ENCODE measurements around the gene ZFHX3. TPM values are rescaled to one million over a fixed set of nuclear protein-coding genes. Genes with fewer than 3 reads are reported as not detected.

Gene ZFHX3
- total and polyA plus RNA-seq, 2 donors (not counting 1 experiment from before 2014, with no cell fraction given): 0.54 to 6.6 TPM

DNA sequence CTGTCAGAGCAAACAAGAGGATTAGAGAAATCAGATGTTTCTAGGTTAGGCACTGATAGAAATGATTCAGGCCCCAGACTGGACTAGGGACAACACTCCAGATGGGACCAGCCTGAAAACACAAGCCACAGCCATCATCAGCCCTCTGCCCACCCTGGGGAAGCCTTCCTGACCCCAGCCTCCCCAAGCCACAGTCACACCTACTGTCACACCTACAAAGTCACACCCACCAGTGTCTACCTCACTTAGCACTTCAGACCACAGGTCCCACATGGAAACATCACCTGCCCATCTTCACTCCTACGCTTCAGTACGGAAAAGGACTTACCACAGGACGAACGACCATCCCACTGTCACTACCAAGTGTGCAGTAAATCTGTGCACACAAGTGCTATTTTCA lies 197.9 kb downstream of the ZFHX3 start:
- ATAC-seq (ENCODE audit: low read depth): no peak
- peaks cover 0 to 3% (median 0%) of the 10 kb centered on the region in 3 donors for H3K9me3 ChIP-seq (ENCODE audit: control extremely low read depth in 1 of 3, control insufficient read depth in 2 of 3, insufficient read depth in 1 of 3, low read length in 2 of 3)
- H4K20me1 ChIP-seq (ENCODE audit: control insufficient read depth, insufficient read depth, low read length, poor library complexity, severe bottlenecking): peaks cover under 1% of the 10 kb centered on the region
- H3K27ac Mint-ChIP-seq: no peak overlapping the region
- H3K79me2 ChIP-seq (ENCODE audit: control insufficient read depth, insufficient read depth, low read length): no peaks in the 10 kb centered on the region
- peaks cover 0 to 17% (median 0%) of the 10 kb centered on the region in 4 experiments for H3K27me3 ChIP-seq (replicated peaks in 1 of 4; ENCODE audit: control extremely low read depth in 1 of 4, control insufficient read depth in 3 of 4, insufficient read depth in 4 of 4, low read length in 3 of 4)
- WGBS (ENCODE audit: insufficient coverage): 40% methylated on average over 1 of the region's 4 CpGs
- TF ChIP-seq EZH2 (IDR thresholded peaks at IDR 0.05; ENCODE audit: borderline replicate concordance, insufficient read depth, low read depth, low read length, poor library complexity, severe bottlenecking) (no peak), CTCF (IDR thresholded peaks at IDR 0.05) (no peak)
- ChIA-PET CTCF (interaction anchor here (1.3 to 1.4 kb wide), 2 partner anchors 15 to 17 kb away, joined by 5 to 8 read pairs; no protein-coding TSS in a partner anchor), POLR2A (no interaction called here)
- no peak overlapping the region for H2AFZ ChIP-seq (ENCODE audit: insufficient read depth, low read depth, low read length, poor library complexity, severe bottlenecking)
- no peak overlapping the region for H3K27ac ChIP-seq (ENCODE audit: low read length in 2 of 2)
- peaks cover 20 to 21% of the 10 kb centered on the region in 2 donors for H3K4me1 ChIP-seq (ENCODE audit: control insufficient read depth in 2 of 2, insufficient read depth in 2 of 2, low read length in 2 of 2)
- no peak overlapping the region for H3K9ac ChIP-seq (ENCODE audit: low read length)
- peaks cover 28% of the 10 kb centered on the region for H3K4me1 Mint-ChIP-seq
- no peak overlapping the region for H3K4me3 Mint-ChIP-seq
- DNase-seq: no peak
- no peak overlapping the region for H3K4me3 ChIP-seq (ENCODE audit: control extremely low read depth in 1 of 5, extremely low read depth in 1 of 5, insufficient read depth in 1 of 5, low read depth in 2 of 5, low read length in 4 of 5)
- no peaks in the 10 kb centered on the region for H3K9me3 Mint-ChIP-seq (ENCODE audit: insufficient read depth)
- H3K4me2 ChIP-seq (replicated peaks; ENCODE audit: low read depth, low read length, poor library complexity, severe bottlenecking): no peak overlapping the region
- peaks cover 20% of the 10 kb centered on the region for H3K27me3 Mint-ChIP-seq
- intact Hi-C loops (cut with micrococcal nuclease): no loop called here
- no peaks in the 10 kb centered on the region for H3K36me3 ChIP-seq (replicated peaks in 1 of 2; ENCODE audit: control extremely low read depth in 1 of 2, control insufficient read depth in 1 of 2, extremely low read depth in 1 of 2, insufficient read depth in 2 of 2, low read length in 1 of 2)

- H3K4me3 Mint-ChIP-seq: no peak overlapping the region
- intact Hi-C loops (cut with micrococcal nuclease): no loop called here
These were observed 198.9 kb downstream of the ZFHX3 start for GRCh38 chr16:72848759-72849664.

More at GRCh38 chr16:72848759-72849664, 198.9 kb downstream of the ZFHX3 start:
- Histone ChIP-seq H3K4me3 (ENCODE audit: control extremely low read depth in 1 of 5, extremely low read depth in 1 of 5, insufficient read depth in 1 of 5, low read depth in 2 of 5, low read length in 4 of 5) (no peak overlapping the region), H3K9me3 (ENCODE audit: control extremely low read depth in 1 of 3, control insufficient read depth in 2 of 3, insufficient read depth in 1 of 3, low read length in 2 of 3) (peaks cover 0 to 3% (median 0%) of the 10 kb centered on the region in 3 donors), H3K27me3 (replicated peaks in 1 of 4; ENCODE audit: control extremely low read depth in 1 of 4, control insufficient read depth in 3 of 4, insufficient read depth in 4 of 4, low read length in 3 of 4) (peaks cover 0 to 23% (median 0%) of the 10 kb centered on the region in 4 experiments), H3K79me2 (ENCODE audit: control insufficient read depth, insufficient read depth, low read length) (no peaks in the 10 kb centered on the region), H3K4me1 (ENCODE audit: control insufficient read depth in 2 of 2, insufficient read depth in 2 of 2, low read length in 2 of 2) (peaks cover 25 to 27% of the 10 kb centered on the region in 2 donors), H3K9ac (ENCODE audit: low read length) (no peak overlapping the region), H3K27ac (ENCODE audit: low read length in 2 of 2) (no peak overlapping the region), H3K36me3 (replicated peaks in 1 of 2; ENCODE audit: control extremely low read depth in 1 of 2, control insufficient read depth in 1 of 2, extremely low read depth in 1 of 2, insufficient read depth in 2 of 2, low read length in 1 of 2) (no peaks in the 10 kb centered on the region), H3K4me2 (replicated peaks; ENCODE audit: low read depth, low read length, poor library complexity, severe bottlenecking) (no peak overlapping the region), H2AFZ (ENCODE audit: insufficient read depth, low read depth, low read length, poor library complexity, severe bottlenecking) (no peak overlapping the region), H4K20me1 (ENCODE audit: control insufficient read depth, insufficient read depth, low read length, poor library complexity, severe bottlenecking) (peaks cover 7% of the 10 kb centered on the region)
- peaks cover 20% of the 10 kb centered on the region for H3K27me3 Mint-ChIP-seq
- no peaks in the 10 kb centered on the region for H3K9me3 Mint-ChIP-seq (ENCODE audit: insufficient read depth)
- ChIA-PET CTCF (interaction anchor here (0.8 to 1.4 kb wide), 3 partner anchors 11 to 16 kb away, joined by 3 to 8 read pairs (median 5); no protein-coding TSS in a partner anchor), POLR2A (no interaction called here)
- TF ChIP-seq CTCF (IDR thresholded peaks at IDR 0.05): no peak
- TF ChIP-seq EZH2 (IDR thresholded peaks at IDR 0.05; ENCODE audit: borderline replicate concordance, insufficient read depth, low read depth, low read length, poor library complexity, severe bottlenecking): no peak
- DNase-seq (no peak), ATAC-seq (ENCODE audit: low read depth) (no peak)
- peaks cover 31% of the 10 kb centered on the region for H3K4me1 Mint-ChIP-seq
- 53% methylated on average over 21 of the region's 24 CpGs for WGBS (ENCODE audit: insufficient coverage)
- H3K27ac Mint-ChIP-seq: no peak overlapping the region

All from B cell (primary cell).